HG03095 (cell line): ENCODE measurements around the gene OR2S2.

Source experiments
- ATAC-seq: cut with Tn5 transposase; IDR thresholded peaks from one replicate; pipeline ENCODE4 v1.9.1; 2021; ENCODE audit warnings: moderate library complexity; ENCODE audit not compliant: unreplicated experiment

The OR2S2 gene

GRCh38 chr9:35910613-35911359 lies 47.2 kb downstream of the OR2S2 start:
- no peak for ATAC-seq

- ATAC-seq = no peak
These were observed 48.0 kb downstream of the OR2S2 start for GRCh38 chr9:35909687-35910612.

- ATAC-seq = no peak
These were observed 48.7 kb downstream of the OR2S2 start, which contains the start of gene SPAAR for GRCh38 chr9:35909274-35909673. SPAAR (plus strand) TSS chr9:35909490; CDS start chr9:35910464, 974 bp downstream.

DNA sequence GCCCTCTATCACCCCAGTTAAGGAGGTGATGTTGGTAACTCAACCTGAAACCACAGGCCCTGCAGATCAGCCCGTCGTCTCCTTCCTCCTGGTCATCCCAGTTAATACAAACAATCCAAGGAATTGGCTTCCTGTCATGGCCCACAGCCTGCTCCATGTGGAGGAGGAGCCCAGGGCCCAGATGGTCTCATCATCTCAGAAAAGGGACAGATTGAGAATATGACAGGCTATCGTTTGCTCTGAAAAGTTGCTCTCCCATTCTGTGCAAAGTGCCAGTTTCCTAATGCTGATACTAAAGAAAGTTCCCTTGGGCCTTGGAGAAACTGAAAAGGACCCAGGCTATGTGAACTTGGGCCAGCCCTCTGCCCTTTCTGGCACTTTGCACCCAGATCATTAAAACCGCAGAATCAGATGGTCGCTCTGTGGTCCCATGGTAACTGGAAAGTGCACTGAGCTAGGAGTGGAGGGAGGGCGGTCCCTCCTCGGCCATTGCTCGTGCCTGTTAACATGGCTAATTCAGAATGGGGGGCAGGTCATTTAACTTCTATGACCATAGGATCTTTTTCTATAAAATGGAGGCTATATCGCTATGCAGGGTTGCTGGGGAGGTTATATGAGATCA lies 49.3 kb downstream of the OR2S2 start:
- ATAC-seq = no peak

DNA sequence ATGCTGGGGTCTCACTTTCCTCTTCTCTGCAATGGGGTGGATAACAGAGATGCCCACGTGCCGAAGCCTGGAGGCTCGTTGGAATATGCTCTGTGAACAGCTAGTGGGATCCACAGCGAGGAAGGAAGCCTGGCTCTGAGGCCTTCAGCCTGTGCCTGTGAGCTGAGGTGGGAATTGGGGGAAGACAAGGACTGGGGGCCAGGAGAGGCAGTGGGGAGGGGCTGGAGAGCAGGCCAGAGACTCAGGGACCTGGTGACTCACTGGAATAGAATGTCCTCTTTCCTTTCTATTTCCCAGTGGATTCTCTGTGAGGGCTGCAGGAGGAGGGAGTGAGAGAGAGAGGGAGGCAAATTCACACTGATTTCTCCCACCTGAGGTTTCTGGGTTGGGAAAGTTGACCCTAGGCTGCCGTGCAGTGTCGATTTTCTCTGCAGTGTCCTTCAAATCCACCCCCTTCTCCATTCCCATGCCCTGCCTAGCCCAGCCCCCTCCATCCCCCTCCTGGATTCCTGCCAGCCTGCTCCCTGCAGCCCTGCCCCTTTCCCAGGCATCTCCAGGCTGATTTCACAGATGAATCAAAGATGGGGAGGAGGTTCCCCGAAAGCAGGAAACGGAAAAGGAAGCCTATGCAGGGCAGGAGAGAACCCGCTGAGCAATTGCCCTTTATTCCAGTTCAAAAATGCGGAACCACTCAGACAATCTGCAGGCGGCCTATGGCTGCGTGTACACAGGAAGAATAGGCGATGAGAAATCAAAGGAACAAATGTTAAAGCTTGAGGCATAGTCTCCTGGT lies 50.0 kb downstream of the OR2S2 start:
- ATAC-seq = no peak
